Gastrocnemius medialis (tissue), 4 donors: ENCODE results near the gene NLGN1. TPM values are rescaled to one million over a fixed set of nuclear protein-coding genes. Genes with fewer than 3 reads are reported as not detected.

Source experiments
- ATAC-seq, 2 donors: fragments of 150-250 bp; one replicate each; pipeline ENCODE4 v1.9.1; 2016
- DNase-seq, 2 donors: peaks; one replicate each; pipeline ENCODE4 v3.0.0-alpha.2; 2019
- H3K27ac ChIP-seq, 4 donors: fragments of 200-600 bp; sonication (generic); 1 replicate in 1 of 4; 2 replicates in 3 of 4; pipeline ENCODE4 v1.5.1; 2016 to 2018; ENCODE audit warnings: mild to moderate bottlenecking in 2 of 4, moderate library complexity in 1 of 4
- H3K27me3 ChIP-seq, 3 donors: fragments of 200-600 bp; sonication (generic) in 2 of 3; 1 replicate in 1 of 3; 2 replicates in 2 of 3; pipeline versions ENCODE4 v1.5.1 to v1.6.0; 2016 to 2019; ENCODE audit warnings: mild to moderate bottlenecking in 1 of 3, moderate library complexity in 1 of 3
- H3K36me3 ChIP-seq, 2 donors: fragments of 200-600 bp; sonication (generic) in 1 of 2; one replicate each; pipeline ENCODE4 v1.5.1; 2017 to 2018
- H3K4me1 ChIP-seq, 2 donors: fragments of 200-600 bp; sonication (generic) in 1 of 2; one replicate each; pipeline ENCODE4 v1.5.1; 2016 to 2017; ENCODE audit warnings: mild to moderate bottlenecking in 2 of 2
- H3K4me3 ChIP-seq, 4 donors: fragments of 200-600 bp; sonication (generic) in 3 of 4; 1 replicate in 1 of 4; 2 replicates in 3 of 4; pipeline ENCODE4 v1.5.1; 2016 to 2019; ENCODE audit warnings: mild to moderate bottlenecking in 2 of 4
- H3K9me3 ChIP-seq, 3 donors: fragments of 200-600 bp; sonication (generic) in 2 of 3; 1 replicate in 1 of 3; 2 replicates in 2 of 3; pipeline ENCODE4 v1.5.1; 2016 to 2019
- POLR2A ChIP-seq, 2 donors: fragments of 450-650 bp; IDR thresholded peaks; one replicate each; pipeline ENCODE4 v1.6.1; 2017; ENCODE audit warnings: antibody characterized with exemption in 2 of 2, mild to moderate bottlenecking in 2 of 2, moderate library complexity in 2 of 2
- in situ Hi-C, 4 donors: fragments of 200-750 bp; cut with MboI; loops; one replicate each; pipeline versions ENCODE4 v1.15.0 to v1.8.0; 2017; ENCODE audit warnings: low sequenced_read_pairs in 4 of 4
- intact Hi-C: fragments of 100-400 bp; cut with DNase I; formaldehyde crosslinking; loops from one replicate; pipeline ENCODE4 v1.15.1; 2023; ENCODE audit warnings: low total_unique reads
- total RNA-seq, 4 donors: library from RNA; depleted of rRNA; stranded (reverse); fragments of >200 nt; gene quantifications; one replicate each; pipeline versions ENCODE4 v1.1.0 to v1.2.3, GENCODE V29; 2016
- TF ChIP-seq, protein P1 (sequence below), 5 experiments: fragments of 450-650 bp in 3 of 5; fragments of 200-600 bp in 2 of 5; sonication (generic) in 2 of 5; IDR thresholded peaks in 4 of 5; conservative IDR thresholded peaks in 1 of 5; 1 replicate in 4 of 5; 2 replicates in 1 of 5; pipeline ENCODE4 v1.5.1; 2016 to 2019; ENCODE audit warnings: antibody characterized with exemption in 5 of 5, mild to moderate bottlenecking in 3 of 5, moderate library complexity in 3 of 5

NLGN1 gene
- total RNA-seq, 4 donors from 2014 or later: 0.52 to 1.9 (median 1.1) TPM

GRCh38 chr3:173708191-173708590 is 310.6 kb downstream of the NLGN1 start:
- H3K9me3 ChIP-seq: no peaks in the 10 kb centered on the region
- H3K27me3 ChIP-seq: no peaks in the 10 kb centered on the region
- ATAC-seq (no peak), DNase-seq (no peak)
- TF ChIP-seq, protein P1, sequence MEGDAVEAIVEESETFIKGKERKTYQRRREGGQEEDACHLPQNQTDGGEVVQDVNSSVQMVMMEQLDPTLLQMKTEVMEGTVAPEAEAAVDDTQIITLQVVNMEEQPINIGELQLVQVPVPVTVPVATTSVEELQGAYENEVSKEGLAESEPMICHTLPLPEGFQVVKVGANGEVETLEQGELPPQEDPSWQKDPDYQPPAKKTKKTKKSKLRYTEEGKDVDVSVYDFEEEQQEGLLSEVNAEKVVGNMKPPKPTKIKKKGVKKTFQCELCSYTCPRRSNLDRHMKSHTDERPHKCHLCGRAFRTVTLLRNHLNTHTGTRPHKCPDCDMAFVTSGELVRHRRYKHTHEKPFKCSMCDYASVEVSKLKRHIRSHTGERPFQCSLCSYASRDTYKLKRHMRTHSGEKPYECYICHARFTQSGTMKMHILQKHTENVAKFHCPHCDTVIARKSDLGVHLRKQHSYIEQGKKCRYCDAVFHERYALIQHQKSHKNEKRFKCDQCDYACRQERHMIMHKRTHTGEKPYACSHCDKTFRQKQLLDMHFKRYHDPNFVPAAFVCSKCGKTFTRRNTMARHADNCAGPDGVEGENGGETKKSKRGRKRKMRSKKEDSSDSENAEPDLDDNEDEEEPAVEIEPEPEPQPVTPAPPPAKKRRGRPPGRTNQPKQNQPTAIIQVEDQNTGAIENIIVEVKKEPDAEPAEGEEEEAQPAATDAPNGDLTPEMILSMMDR (IDR thresholded peaks at IDR 0.05 in 4 of 5, conservative IDR thresholded peaks at IDR 0.05 in 1 of 5): no peak
- TF ChIP-seq POLR2A (IDR thresholded peaks at IDR 0.05): no peak
- no peaks in the 10 kb centered on the region for H3K4me1 ChIP-seq
- H3K36me3 ChIP-seq: no peaks in the 10 kb centered on the region
- intact Hi-C loops (no loop called here), in situ Hi-C loops (no loop called here)
- H3K4me3 ChIP-seq: no peak overlapping the region
- no peak overlapping the region for H3K27ac ChIP-seq

DNA sequence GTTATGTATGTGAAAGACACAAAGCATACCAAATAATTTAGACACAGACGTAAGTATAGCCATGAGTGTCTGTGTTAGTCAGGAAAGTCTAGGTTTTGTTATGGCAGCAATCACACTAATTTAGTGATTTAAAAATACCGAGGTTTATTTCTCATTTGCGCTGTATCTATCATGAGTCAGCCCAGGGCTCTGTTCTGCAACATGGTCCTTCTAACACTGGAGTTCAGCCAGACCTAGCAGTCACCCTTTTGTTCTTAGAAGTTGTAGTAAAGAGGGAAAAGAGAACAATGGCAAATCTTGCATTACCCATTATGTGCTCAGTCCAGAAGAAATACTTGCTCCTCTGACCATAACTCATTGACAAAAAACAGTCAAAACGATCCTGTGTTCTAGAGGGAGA is 311.5 kb downstream of the NLGN1 start:
- ATAC-seq: no peak
- no peak overlapping the region for H3K27ac ChIP-seq
- H3K4me3 ChIP-seq: no peak overlapping the region
- TF ChIP-seq, protein P1 (IDR thresholded peaks at IDR 0.05 in 4 of 5, conservative IDR thresholded peaks at IDR 0.05 in 1 of 5): no peak
- TF ChIP-seq POLR2A (IDR thresholded peaks at IDR 0.05): no peak
- no peaks in the 10 kb centered on the region for H3K27me3 ChIP-seq
- in situ Hi-C loops: no loop called here
- no peaks in the 10 kb centered on the region for H3K9me3 ChIP-seq
- H3K4me1 ChIP-seq: no peaks in the 10 kb centered on the region
- intact Hi-C loops: no loop called here
- DNase-seq: no peak
- H3K36me3 ChIP-seq: no peaks in the 10 kb centered on the region

- Histone ChIP-seq H3K27me3 (no peaks in the 10 kb centered on the region), H3K36me3 (no peaks in the 10 kb centered on the region), H3K9me3 (no peaks in the 10 kb centered on the region), H3K27ac (no peak overlapping the region), H3K4me3 (no peak overlapping the region), H3K4me1 (no peaks in the 10 kb centered on the region)
- intact Hi-C loops (no loop called here), in situ Hi-C loops (no loop called here)
- ATAC-seq (no peak), DNase-seq (no peak)
- TF ChIP-seq, protein P1 (IDR thresholded peaks at IDR 0.05 in 4 of 5, conservative IDR thresholded peaks at IDR 0.05 in 1 of 5): no peak
- no peak for TF ChIP-seq POLR2A (IDR thresholded peaks at IDR 0.05)
Measured at GRCh38 chr3:173711619-173712018, 314.1 kb downstream of the NLGN1 start.

DNA sequence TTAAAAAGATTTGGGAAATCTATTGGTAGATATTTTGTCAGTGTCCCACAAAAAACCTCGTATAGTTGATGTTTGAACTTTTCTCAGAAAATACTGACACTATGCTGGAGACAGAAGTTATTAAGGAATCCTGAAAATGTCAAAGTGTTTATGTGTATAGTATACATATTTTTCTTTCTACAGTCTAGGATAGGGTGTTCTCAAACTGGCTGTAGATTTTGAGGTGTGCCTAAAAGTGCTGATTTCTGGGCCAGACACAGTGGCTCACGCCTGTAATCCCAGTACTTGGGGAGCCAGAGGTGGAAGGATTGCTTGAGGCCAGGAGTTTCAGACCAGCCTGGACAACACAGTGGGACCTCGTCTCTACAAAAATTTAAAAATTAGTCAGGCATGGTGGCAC is 322.0 kb downstream of the NLGN1 start:
- no peaks in the 10 kb centered on the region for H3K4me1 ChIP-seq
- H3K27me3 ChIP-seq: no peaks in the 10 kb centered on the region
- DNase-seq (no peak), ATAC-seq (no peak)
- in situ Hi-C loops (no loop called here), intact Hi-C loops (no loop called here)
- no peak overlapping the region for H3K4me3 ChIP-seq
- TF ChIP-seq POLR2A (IDR thresholded peaks at IDR 0.05): no peak
- TF ChIP-seq, protein P1 (IDR thresholded peaks at IDR 0.05 in 4 of 5, conservative IDR thresholded peaks at IDR 0.05 in 1 of 5): no peak
- no peaks in the 10 kb centered on the region for H3K36me3 ChIP-seq
- H3K27ac ChIP-seq: no peak overlapping the region
- no peaks in the 10 kb centered on the region for H3K9me3 ChIP-seq

DNA sequence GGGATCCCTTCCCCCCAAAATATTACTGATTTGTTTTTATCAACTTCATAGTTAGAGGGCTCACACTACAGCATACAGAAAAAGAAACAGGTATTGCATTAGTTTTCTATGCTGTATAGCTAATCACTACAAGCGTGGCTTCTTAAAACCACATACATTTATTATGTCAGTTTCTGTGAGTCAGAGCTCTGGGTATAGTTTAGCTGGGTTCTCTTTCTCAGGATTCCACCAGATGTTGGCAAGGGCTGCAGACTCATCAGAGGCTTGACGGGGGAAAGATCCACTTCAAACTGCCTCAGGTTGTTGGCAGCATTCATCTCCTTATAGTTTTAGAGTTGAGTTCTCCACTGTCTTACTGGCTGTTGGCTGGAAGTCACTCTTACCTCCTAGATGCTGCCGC is 328.0 kb downstream of the NLGN1 start:
- in situ Hi-C loops: no loop called here
- no peak overlapping the region for H3K4me3 ChIP-seq
- DNase-seq (no peak), ATAC-seq (no peak)
- H3K9me3 ChIP-seq: no peaks in the 10 kb centered on the region
- H3K4me1 ChIP-seq: no peaks in the 10 kb centered on the region
- H3K27me3 ChIP-seq: no peaks in the 10 kb centered on the region
- TF ChIP-seq, protein P1 (IDR thresholded peaks at IDR 0.05 in 4 of 5, conservative IDR thresholded peaks at IDR 0.05 in 1 of 5): no peak
- TF ChIP-seq POLR2A (IDR thresholded peaks at IDR 0.05): no peak
- H3K27ac ChIP-seq: no peak overlapping the region
- H3K36me3 ChIP-seq: no peaks in the 10 kb centered on the region
- intact Hi-C loops: no loop called here
